T-helper 17 cell (primary cell): ENCODE data around the gene RAB27A. TPM values are rescaled to one million over a fixed set of nuclear protein-coding genes. Genes with fewer than 3 reads are reported as not detected.

Experiments used
- ATAC-seq: fragments of 150-1000 bp; cut with Tn5 transposase; 2 replicates; pipeline ENCODE4 v1.10.0; 2021; ENCODE audit warnings: mild to moderate bottlenecking, moderate library complexity
- DNase-seq, 3 donors: peaks; one replicate each; pipeline versions ENCODE4 v3.0.0 to v3.0.0-alpha.2; 2020 to 2021
- H3K9me3 ChIP-seq: one replicate; pipeline ENCODE4 v1.7.0; 2013; ENCODE audit warnings: low read length, mild to moderate bottlenecking; ENCODE audit not compliant: control insufficient read depth, poor library complexity, severe bottlenecking
- H3K27ac Mint-ChIP-seq: one replicate; pipeline ENCODE4 v1.8.0; 2022; ENCODE audit warnings: mild to moderate bottlenecking, moderate library complexity, mixed read lengths
- H3K27me3 Mint-ChIP-seq: one replicate; pipeline ENCODE4 v1.8.0; 2022; ENCODE audit warnings: mixed read lengths
- H3K36me3 Mint-ChIP-seq: one replicate; pipeline ENCODE4 v1.8.0; 2022; ENCODE audit warnings: low read depth, mixed read lengths
- H3K4me1 Mint-ChIP-seq: one replicate; pipeline ENCODE4 v1.8.0; 2022; ENCODE audit warnings: mild to moderate bottlenecking, mixed read lengths
- H3K4me3 Mint-ChIP-seq: one replicate; pipeline ENCODE4 v1.8.0; 2022; ENCODE audit warnings: mild to moderate bottlenecking, moderate library complexity, mixed read lengths
- total RNA-seq, 4 donors: library from RNA in 2 of 4; stranded (reverse) in 2 of 4; gene quantifications; one replicate each; pipeline ENCODE4 v1.2.3 and lab custom pipeline; 2022 to 2026

Gene RAB27A
- total RNA-seq, 2 donors from 2014 or later: 27.1 to 31.4 TPM

GRCh38 chr15:55222588-55222987 lies 67.0 kb downstream of the RAB27A start:
- ATAC-seq (peak; percentile 64), DNase-seq (no peak)
- Mint-ChIP-seq H3K27me3 (no peaks in the 10 kb centered on the region), H3K4me3 (peak overlapping the region; percentile 83), H3K4me1 (peaks cover 44% of the 10 kb centered on the region), H3K27ac (peak overlapping the region; percentile 67), H3K36me3 (peaks cover 3% of the 10 kb centered on the region)
- no peaks in the 10 kb centered on the region for H3K9me3 ChIP-seq

GRCh38 chr15:55221090-55222011 lies 68.3 kb downstream of the RAB27A start:
- Mint-ChIP-seq H3K4me3 (no peak overlapping the region), H3K36me3 (peaks cover 3% of the 10 kb centered on the region), H3K27me3 (no peaks in the 10 kb centered on the region), H3K27ac (peak overlapping the region; percentile 47), H3K4me1 (peaks cover 44% of the 10 kb centered on the region)
- DNase-seq (no peak), ATAC-seq (no peak)
- no peaks in the 10 kb centered on the region for H3K9me3 ChIP-seq

- no peaks in the 10 kb centered on the region for H3K9me3 ChIP-seq
- no peak overlapping the region for H3K4me3 Mint-ChIP-seq
- no peaks in the 10 kb centered on the region for H3K27me3 Mint-ChIP-seq
- ATAC-seq: no peak
- peaks cover 42% of the 10 kb centered on the region for H3K4me1 Mint-ChIP-seq
- peak overlapping the region; percentile 27 for H3K27ac Mint-ChIP-seq
- DNase-seq: no peak
- H3K36me3 Mint-ChIP-seq: peaks cover 3% of the 10 kb centered on the region
Measured at GRCh38 chr15:55220606-55221005, 69.0 kb downstream of the RAB27A start.

GRCh38 chr15:55218056-55218455 lies 71.6 kb downstream of the RAB27A start:
- Mint-ChIP-seq H3K27ac (no peak overlapping the region), H3K27me3 (no peaks in the 10 kb centered on the region), H3K4me3 (no peak overlapping the region), H3K4me1 (peaks cover 28% of the 10 kb centered on the region), H3K36me3 (peaks cover 3% of the 10 kb centered on the region)
- no peak for ATAC-seq
- no peaks in the 10 kb centered on the region for H3K9me3 ChIP-seq
- DNase-seq: no peak

GRCh38 chr15:55204464-55204863 lies 85.1 kb downstream of the RAB27A start:
- Mint-ChIP-seq H3K27ac (no peak overlapping the region), H3K36me3 (peaks cover 8% of the 10 kb centered on the region), H3K4me3 (no peak overlapping the region), H3K4me1 (peaks cover 3% of the 10 kb centered on the region), H3K27me3 (no peaks in the 10 kb centered on the region)
- DNase-seq (no peak), ATAC-seq (no peak)
- H3K9me3 ChIP-seq: no peaks in the 10 kb centered on the region

DNA sequence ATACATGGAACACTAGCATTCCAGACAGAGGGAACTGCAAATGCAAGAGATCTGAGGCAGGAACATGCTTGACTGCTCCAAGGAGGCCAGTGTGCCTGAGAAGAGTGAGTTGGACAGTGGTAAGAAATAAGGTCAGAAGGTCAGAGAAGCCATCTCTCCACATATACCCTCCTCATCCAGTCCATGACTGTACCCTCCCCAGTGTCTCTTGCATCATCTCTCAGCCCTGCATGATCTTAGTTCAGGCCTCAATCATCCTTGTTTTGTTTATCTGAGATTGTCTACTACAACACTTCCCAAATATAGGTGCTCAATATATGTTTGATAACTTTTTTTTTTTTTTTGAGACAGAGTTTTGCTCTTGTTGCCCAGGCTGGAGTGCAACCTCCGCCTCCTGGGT lies 87.4 kb downstream of the RAB27A start:
- ATAC-seq (no peak), DNase-seq (no peak)
- Mint-ChIP-seq H3K36me3 (peaks cover 8% of the 10 kb centered on the region), H3K27ac (no peak overlapping the region), H3K27me3 (no peaks in the 10 kb centered on the region), H3K4me3 (no peak overlapping the region), H3K4me1 (peaks cover 3% of the 10 kb centered on the region)
- H3K9me3 ChIP-seq: no peaks in the 10 kb centered on the region

DNA sequence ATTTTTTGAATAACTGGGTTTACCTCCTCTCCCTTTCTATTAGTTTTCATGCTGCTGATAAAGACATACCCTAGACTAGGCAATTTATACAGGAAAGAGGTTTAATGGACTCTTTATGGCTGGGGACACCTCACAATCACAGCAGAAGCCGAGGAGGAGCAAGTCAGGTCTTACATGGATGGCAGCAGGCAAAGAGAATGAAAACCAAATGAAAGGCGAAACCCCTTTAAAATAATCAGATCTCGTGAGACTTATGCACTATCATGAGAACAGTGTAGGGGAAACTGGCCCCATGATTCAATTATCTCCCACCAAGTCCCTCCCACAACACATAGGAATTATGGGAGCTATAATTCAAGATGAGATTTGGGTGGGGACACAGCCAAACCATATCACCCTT lies 90.9 kb downstream of the RAB27A start:
- H3K27ac Mint-ChIP-seq: no peak overlapping the region
- no peak overlapping the region for H3K4me3 Mint-ChIP-seq
- ATAC-seq: no peak

GRCh38 chr15:55197719-55198118 lies 91.9 kb downstream of the RAB27A start:
- Mint-ChIP-seq H3K27ac (no peak overlapping the region), H3K36me3 (peaks cover 5% of the 10 kb centered on the region), H3K4me3 (no peak overlapping the region), H3K27me3 (no peaks in the 10 kb centered on the region), H3K4me1 (peaks cover 8% of the 10 kb centered on the region)
- DNase-seq: no peak
- no peak for ATAC-seq
- no peaks in the 10 kb centered on the region for H3K9me3 ChIP-seq

More for the DNA sequence above, 90.9 kb downstream of the RAB27A start:
- no peaks in the 10 kb centered on the region for H3K9me3 ChIP-seq
- Mint-ChIP-seq H3K36me3 (peaks cover 5% of the 10 kb centered on the region), H3K4me1 (peaks cover 3% of the 10 kb centered on the region), H3K27me3 (no peaks in the 10 kb centered on the region)
- DNase-seq: no peak

- peaks cover 8% of the 10 kb centered on the region for H3K4me1 Mint-ChIP-seq
Measured at GRCh38 chr15:55197362-55197705, 92.3 kb downstream of the RAB27A start.

GRCh38 chr15:55196458-55197361 lies 92.9 kb downstream of the RAB27A start, which contains the start of gene RSL24D1:
Gene RSL24D1 (minus strand): TSS chr15:55196941. CDS start chr15:55196890, 51 bp downstream.
- no peaks in the 10 kb centered on the region for H3K9me3 ChIP-seq
- DNase-seq (peak; percentile 86 to 93 (median 91)), ATAC-seq (peak; percentile 96)
- Mint-ChIP-seq H3K27me3 (no peaks in the 10 kb centered on the region), H3K27ac (no peak within 1 kb of the TSS), H3K36me3 (peaks cover 3% of the 10 kb centered on the region), H3K4me1 (peaks cover 13% of the 10 kb centered on the region), H3K4me3 (no peak within 1 kb of the TSS)

More at GRCh38 chr15:55197362-55197705, 92.3 kb downstream of the RAB27A start:
- H3K4me3 Mint-ChIP-seq: no peak overlapping the region
- no peak overlapping the region for H3K27ac Mint-ChIP-seq
- H3K9me3 ChIP-seq: no peaks in the 10 kb centered on the region
- peaks cover 5% of the 10 kb centered on the region for H3K36me3 Mint-ChIP-seq
- peak; percentile 2 for ATAC-seq
- H3K27me3 Mint-ChIP-seq: no peaks in the 10 kb centered on the region
- no peak for DNase-seq

GRCh38 chr15:55195996-55196395 lies 93.6 kb downstream of the RAB27A start:
- ATAC-seq (no peak), DNase-seq (no peak)
- no peak overlapping the region for H3K27ac Mint-ChIP-seq
- H3K9me3 ChIP-seq: no peaks in the 10 kb centered on the region
- no peak overlapping the region for H3K4me3 Mint-ChIP-seq
- H3K4me1 Mint-ChIP-seq: peaks cover 13% of the 10 kb centered on the region
- H3K36me3 Mint-ChIP-seq: peaks cover 3% of the 10 kb centered on the region
- H3K27me3 Mint-ChIP-seq: no peaks in the 10 kb centered on the region

DNA sequence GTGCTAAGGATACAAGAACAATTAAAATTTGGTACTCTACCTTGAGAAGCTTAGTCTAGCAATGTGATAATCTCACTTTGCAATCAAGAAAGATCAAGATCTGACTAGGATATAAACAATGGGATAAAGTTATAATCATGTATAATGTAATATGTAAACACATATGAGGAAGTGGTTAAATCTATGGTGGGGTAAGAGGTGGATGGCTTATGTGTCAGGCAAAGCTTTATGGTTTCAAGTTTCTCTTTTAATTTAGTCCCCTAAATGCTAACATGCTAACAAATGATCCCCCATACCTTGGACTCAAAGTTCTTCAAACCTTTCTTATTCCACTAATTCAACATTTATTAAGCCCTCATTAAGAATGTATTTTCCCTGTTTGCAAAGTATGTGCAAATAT lies 95.4 kb downstream of the RAB27A start:
- DNase-seq (no peak), ATAC-seq (no peak)
- Mint-ChIP-seq H3K27ac (no peak overlapping the region), H3K4me3 (no peak overlapping the region), H3K4me1 (peaks cover 13% of the 10 kb centered on the region), H3K27me3 (no peaks in the 10 kb centered on the region), H3K36me3 (peaks cover 3% of the 10 kb centered on the region)
- no peaks in the 10 kb centered on the region for H3K9me3 ChIP-seq

- H3K9me3 ChIP-seq: no peaks in the 10 kb centered on the region
- H3K36me3 Mint-ChIP-seq: peaks cover 7% of the 10 kb centered on the region
Measured at GRCh38 chr15:55186331-55186730, 103.3 kb downstream of the RAB27A start.

More at GRCh38 chr15:55186331-55186730, 103.3 kb downstream of the RAB27A start:
- Mint-ChIP-seq H3K27me3 (no peaks in the 10 kb centered on the region), H3K4me1 (peaks cover 22% of the 10 kb centered on the region), H3K4me3 (no peak overlapping the region), H3K27ac (peak overlapping the region; percentile 27)
- ATAC-seq (no peak), DNase-seq (no peak)
